Measurements from ENCODE around the gene PHIP. TPM values are rescaled to one million over a fixed set of nuclear protein-coding genes. Genes with fewer than 3 reads are reported as not detected.

PHIP gene
- total and polyA plus RNA-seq, 10 of the 15 experiments (the other 5 are each of a cell fraction or from before 2014, with no cell fraction given), result 8.5 to 34.6 (median 17.9) TPM

GRCh38 chr6:79005497-79005896 is 72.6 kb downstream of the PHIP start (continued):
- TF ChIP-seq KAT2A (conservative IDR thresholded peaks at IDR 0.05; ENCODE audit: control insufficient read depth, low read depth, low read length) (no peak), POLR2AphosphoS2 (IDR thresholded peaks at IDR 0.05; ENCODE audit: low read depth, low read length) (no peak), CHD2 (IDR thresholded peaks at IDR 0.05; ENCODE audit: borderline replicate concordance, low read depth, low read length) (no peak), KLF5 (IDR thresholded peaks at IDR 0.05; ENCODE audit: partially characterized antibody) (no peak), STAT1 (conservative IDR thresholded peaks at IDR 0.05) (no peak), JUND (IDR thresholded peaks at IDR 0.05; ENCODE audit: low read depth, low read length) (no peak), CREM (IDR thresholded peaks at IDR 0.05; ENCODE audit: low read depth) (no peak), FOXK2 (IDR thresholded peaks at IDR 0.05) (no peak), NR2C1 (IDR thresholded peaks at IDR 0.05) (no peak)

GRCh38 chr6:79005024-79005423 is 73.0 kb downstream of the PHIP start:
- CTCF ChIA-PET, result no interaction called here
- Histone ChIP-seq H3K27ac (ENCODE audit: control insufficient read depth, insufficient read depth) (no peak overlapping the region), H3K4me3 (no peak overlapping the region), H3K27me3 (replicated peaks in 1 of 2; ENCODE audit: control insufficient read depth in 2 of 2, insufficient read depth in 2 of 2, low read length in 1 of 2) (no peaks in the 10 kb centered on the region), H4K20me1 (ENCODE audit: control insufficient read depth, insufficient read depth) (no peaks in the 10 kb centered on the region), H2AFZ (ENCODE audit: control insufficient read depth, low read depth, low read length) (no peak overlapping the region), H3K4me1 (ENCODE audit: control insufficient read depth, insufficient read depth, low read length) (no peaks in the 10 kb centered on the region), H3K9ac (ENCODE audit: control insufficient read depth, insufficient read depth, low read length) (no peak overlapping the region), H3K79me2 (ENCODE audit: control insufficient read depth, insufficient read depth, low read length) (no peaks in the 10 kb centered on the region), H3K9me3 (replicated peaks; ENCODE audit: control insufficient read depth, insufficient read depth, low read length) (no peaks in the 10 kb centered on the region), H3K4me2 (ENCODE audit: control insufficient read depth, insufficient read depth) (no peak overlapping the region), H3K36me3 (ENCODE audit: control insufficient read depth in 2 of 2, insufficient read depth in 2 of 2, low read length in 1 of 2) (peaks cover 0 to 14% of the 10 kb centered on the region in 2 experiments; a peak in 2 of 4 replicates)
- TF ChIP-seq GABPA (IDR thresholded peaks at IDR 0.05; ENCODE audit: low read depth) (no peak), FOS (IDR thresholded peaks at IDR 0.05; ENCODE audit: borderline replicate concordance, extremely low read depth, insufficient read length) (no peak), MEF2B (IDR thresholded peaks at IDR 0.05; ENCODE audit: partially characterized antibody, poor library complexity, severe bottlenecking) (no peak), POLR2AphosphoS5 (IDR thresholded peaks at IDR 0.05; ENCODE audit: low read length) (no peak), PAX5 (IDR thresholded peaks at IDR 0.05; ENCODE audit: borderline replicate concordance, low read depth, low read length) (no peak), PML (IDR thresholded peaks at IDR 0.05; ENCODE audit: low read length) (no peak), ATF3 (IDR thresholded peaks at IDR 0.05; ENCODE audit: borderline replicate concordance, extremely low read depth, low read depth, low read length) (no peak), MYB (IDR thresholded peaks at IDR 0.05; ENCODE audit: borderline replicate concordance, low read depth, low read length) (no peak), ETV6 (conservative IDR thresholded peaks at IDR 0.05 in 1 of 2, IDR thresholded peaks at IDR 0.05 in 1 of 2; ENCODE audit: borderline replicate concordance in 1 of 2, low read depth in 1 of 2) (no peak), HCFC1 (IDR thresholded peaks at IDR 0.05; ENCODE audit: low read length) (no peak), ZNF217 (IDR thresholded peaks at IDR 0.05) (no peak), IKZF1 (conservative IDR thresholded peaks at IDR 0.05) (no peak), HDGF (IDR thresholded peaks at IDR 0.05) (no peak), SMARCA5 (IDR thresholded peaks at IDR 0.05) (no peak), CTCF (IDR thresholded peaks at IDR 0.05 in 2 of 3, conservative IDR thresholded peaks at IDR 0.05 in 1 of 3; ENCODE audit: control insufficient read depth in 2 of 3, extremely low read depth in 1 of 3, insufficient read depth in 1 of 3, low read depth in 3 of 3, low read length in 3 of 3) (no peak)
- POLR2A ChIA-PET, result no interaction called here
- FAIRE-seq, result no peak
- RAD21 ChIA-PET (ENCODE audit: unreplicated experiment), result no interaction called here
- intact Hi-C loops (cut with micrococcal nuclease; ENCODE audit: unreplicated experiment), result no loop called here
- in situ Hi-C loops (cut with MboI), result no loop called here
- BruUV-seq (replicated peaks), result no TSS peak
- DNase-seq (ENCODE audit: low read depth, low spot score), result no peak
- ATAC-seq, result no peak
- WGBS (ENCODE audit: insufficient coverage, insufficient replicate concordance, low lambda C conversion rate, missing lambda C conversion rate), result 75% methylated on average over 1 of the region's 1 CpG
- SMC1A ChIA-PET (ENCODE audit: uncharacterized antibody, unreplicated experiment), result no interaction called here

All from GM12878 (cell line).